IMR-90 (cell line): Measurements from ENCODE around the gene RAB40A. TPM values are rescaled to one million over a fixed set of nuclear protein-coding genes. Genes with fewer than 3 reads are reported as not detected.

Experiments used
- ATAC-seq: fragments of 200-7000 bp; cut with Tn5 transposase; 2 replicates; pipeline ENCODE4 v1.9.1; 2020; ENCODE audit warnings: low read depth, mild to moderate bottlenecking, moderate library complexity
- BruUV-seq: library from RNA; stranded (reverse); fragments of 400-500 nt; replicated peaks from 2 replicates; lab custom pipeline; 2021; lab: Mats Ljungman, UMichigan
- CTCF ChIA-PET: fragments of 300-600 bp; formaldehyde crosslinking; extraction: SDS; loops from one replicate; lab custom pipeline; 2021; ENCODE audit warnings: antibody characterized with exemption; lab: Yijun Ruan, JAX
- POLR2A ChIA-PET: fragments of 300-600 bp; sonication (Branson Sonifier 250); formaldehyde crosslinking; loops from one replicate; lab custom pipeline; 2022; ENCODE audit warnings: antibody characterized with exemption; ENCODE audit not compliant: unreplicated experiment; lab: Charles Lee
- DNase-seq: peaks from one replicate; pipeline ENCODE4 v3.0.0; 2013
- H2AFZ ChIP-seq: replicated peaks from 2 replicates; pipeline ENCODE3; 2013; ENCODE audit warnings: low read length, mild to moderate bottlenecking; ENCODE audit not compliant: poor library complexity
- H2AK5ac ChIP-seq: 2 replicates; pipeline ENCODE4 v1.6.1; 2013; ENCODE audit warnings: low read depth, low read length, inconsistent platforms
- H2AK9ac ChIP-seq: replicated peaks from 2 replicates; pipeline ENCODE3; 2013; ENCODE audit warnings: mild to moderate bottlenecking, low read depth, low read length, moderate library complexity; ENCODE audit not compliant: poor library complexity
- H2BK120ac ChIP-seq: 2 replicates; pipeline ENCODE4 v1.6.1; 2013; ENCODE audit warnings: low read depth, low read length, inconsistent platforms
- H2BK15ac ChIP-seq: 3 replicates; pipeline ENCODE4 v1.6.1; 2013; ENCODE audit warnings: low read depth, low read length, inconsistent platforms
- H2BK20ac ChIP-seq: 2 replicates; pipeline ENCODE4 v1.6.1; 2013; ENCODE audit warnings: low read depth, mild to moderate bottlenecking, inconsistent platforms, low read length, moderate library complexity
- H2BK5ac ChIP-seq: 2 replicates; pipeline ENCODE4 v1.6.1; 2013; ENCODE audit warnings: mild to moderate bottlenecking, low read depth, low read length, inconsistent platforms; ENCODE audit not compliant: poor library complexity, severe bottlenecking
- H3K14ac ChIP-seq: replicated peaks from 2 replicates; pipeline ENCODE4 v1.6.1; 2013; ENCODE audit warnings: low read depth, low read length, inconsistent platforms
- H3K18ac ChIP-seq: 2 replicates; pipeline ENCODE4 v1.6.1; 2013; ENCODE audit warnings: low read depth, low read length, control low read depth
- H3K23ac ChIP-seq: 2 replicates; pipeline ENCODE4 v1.6.1; 2013; ENCODE audit warnings: low read depth, low read length, inconsistent platforms
- H3K27ac ChIP-seq: 2 replicates; pipeline ENCODE4 v1.5.1; 2013; ENCODE audit warnings: mild to moderate bottlenecking, control low read depth, low read length; ENCODE audit not compliant: insufficient read depth
- H3K27me3 ChIP-seq: 2 replicates; pipeline ENCODE4 v1.6.1; 2013; ENCODE audit warnings: low read length; ENCODE audit not compliant: control insufficient read depth, insufficient read depth
- H3K36me3 ChIP-seq: 2 replicates; pipeline ENCODE4 v1.6.1; 2013; ENCODE audit warnings: low read length, mixed read lengths; ENCODE audit not compliant: control insufficient read depth, insufficient read depth
- H3K4ac ChIP-seq: 2 replicates; pipeline ENCODE4 v1.6.1; 2013; ENCODE audit warnings: low read depth, low read length, inconsistent platforms
- H3K4me1 ChIP-seq: 2 replicates; pipeline ENCODE4 v1.6.1; 2013; ENCODE audit warnings: low read length, mixed read lengths; ENCODE audit not compliant: control insufficient read depth, insufficient read depth
- H3K4me2 ChIP-seq: 2 replicates; pipeline ENCODE4 v1.6.1; 2013; ENCODE audit warnings: low read depth, mild to moderate bottlenecking, control low read depth, low read length, moderate library complexity
- H3K4me3 ChIP-seq: 2 replicates; pipeline ENCODE4 v1.5.1; 2013; ENCODE audit warnings: low read depth, mild to moderate bottlenecking, control low read depth, low read length, moderate library complexity; ENCODE audit not compliant: insufficient read depth
- H3K56ac ChIP-seq: 2 replicates; pipeline ENCODE4 v1.6.1; 2013; ENCODE audit warnings: low read length, inconsistent platforms; ENCODE audit not compliant: insufficient read depth; ENCODE audit errors: extremely low read depth
- H3K79me1 ChIP-seq, 2 experiments: 2 replicates each; pipeline ENCODE4 v1.6.1; 2013; ENCODE audit warnings: low read length in 2 of 2, inconsistent platforms in 1 of 2, low read depth in 1 of 2
- H3K9ac ChIP-seq: 2 replicates; pipeline ENCODE4 v1.6.1; 2013; ENCODE audit warnings: low read depth, low read length, control low read depth
- H3K9me1 ChIP-seq: 2 replicates; pipeline ENCODE4 v1.6.1; 2013; ENCODE audit warnings: low read length, inconsistent platforms; ENCODE audit not compliant: insufficient read depth
- H3K9me3 ChIP-seq: 2 replicates; pipeline ENCODE4 v1.6.1; 2013; ENCODE audit warnings: low read length; ENCODE audit not compliant: control insufficient read depth, insufficient read depth
- H4K20me1 ChIP-seq: 2 replicates; pipeline ENCODE4 v1.6.1; 2013; ENCODE audit warnings: low read length, inconsistent platforms; ENCODE audit not compliant: insufficient read depth
- H4K5ac ChIP-seq: 2 replicates; pipeline ENCODE4 v1.6.1; 2013; ENCODE audit warnings: mild to moderate bottlenecking, low read depth, low read length, control low read depth
- H4K8ac ChIP-seq, 2 experiments: 2 replicates each; pipeline ENCODE4 v1.6.1; 2013; ENCODE audit warnings: low read depth in 2 of 2, low read length in 2 of 2, control low read depth in 1 of 2, inconsistent platforms in 1 of 2
- H4K91ac ChIP-seq: 2 replicates; pipeline ENCODE4 v1.6.1; 2013; ENCODE audit warnings: low read depth, low read length, inconsistent platforms; ENCODE audit not compliant: insufficient read depth
- BHLHE40 ChIP-seq: fragments of 150-350 bp; IDR thresholded peaks from 2 replicates; pipeline ENCODE4 v1.6.1; 2016; ENCODE audit warnings: mild to moderate bottlenecking, low read depth, low read length
- CEBPB ChIP-seq: IDR thresholded peaks from 2 replicates; pipeline ENCODE4 v1.6.1; 2012; ENCODE audit warnings: low read depth, low read length, improper control_type of control experiment
- CHD1 ChIP-seq: IDR thresholded peaks from 2 replicates; pipeline ENCODE4 v1.6.1; 2012; ENCODE audit warnings: low read depth, low read length, improper control_type of control experiment
- FOS ChIP-seq: fragments of 150-350 bp; IDR thresholded peaks from 2 replicates; pipeline ENCODE4 v1.6.1; 2016; ENCODE audit warnings: low read depth, low read length
- MAFK ChIP-seq: IDR thresholded peaks from 2 replicates; pipeline ENCODE4 v1.6.1; 2012; ENCODE audit warnings: low read depth, low read length, improper control_type of control experiment
- MAZ ChIP-seq: IDR thresholded peaks from 2 replicates; pipeline ENCODE4 v1.6.1; 2012; ENCODE audit warnings: low read depth, mild to moderate bottlenecking, low read length, improper control_type of control experiment, moderate library complexity, borderline replicate concordance
- MXI1 ChIP-seq: IDR thresholded peaks from 2 replicates; pipeline ENCODE4 v1.6.1; 2012; ENCODE audit warnings: low read depth, mild to moderate bottlenecking, low read length, moderate library complexity, borderline replicate concordance
- NFE2L2 ChIP-seq: fragments of 150-350 bp; IDR thresholded peaks from 2 replicates; pipeline ENCODE4 v1.6.1; 2016; ENCODE audit warnings: low read depth, mild to moderate bottlenecking, low read length
- POLR2A ChIP-seq: IDR thresholded peaks from 2 replicates; pipeline ENCODE4 v1.6.1; 2012; ENCODE audit warnings: mild to moderate bottlenecking, low read depth, low read length
- RAD21 ChIP-seq: IDR thresholded peaks from 2 replicates; pipeline ENCODE4 v1.6.1; 2012; ENCODE audit warnings: low read length, improper control_type of control experiment
- RCOR1 ChIP-seq: IDR thresholded peaks from 2 replicates; pipeline ENCODE4 v1.6.1; 2012; ENCODE audit warnings: mild to moderate bottlenecking, low read length, improper control_type of control experiment; ENCODE audit not compliant: insufficient replicate concordance
- RFX5 ChIP-seq: IDR thresholded peaks from 2 replicates; pipeline ENCODE4 v1.8.0; 2012; ENCODE audit warnings: low read depth, mild to moderate bottlenecking, low read length, moderate library complexity
- SMC3 ChIP-seq: fragments of 150-350 bp; IDR thresholded peaks from 2 replicates; pipeline ENCODE4 v1.6.1; 2016; ENCODE audit warnings: low read depth, mild to moderate bottlenecking, antibody characterized with exemption, low read length, moderate library complexity
- USF2 ChIP-seq: fragments of 150-350 bp; IDR thresholded peaks from 2 replicates; pipeline ENCODE4 v1.6.1; 2017; ENCODE audit warnings: mild to moderate bottlenecking, antibody characterized with exemption, low read length, low read depth
- dilution Hi-C: fragments of 300-500 bp; cut with HindIII; formaldehyde crosslinking; loops from one replicate; pipeline ENCODE4 v1.14.3; 2018; ENCODE audit warnings: low sequenced_read_pairs; ENCODE audit not compliant: unreplicated experiment
- in situ Hi-C: fragments of 300-500 bp; cut with MboI; formaldehyde crosslinking; loops from 3 replicates; pipeline ENCODE4 v1.14.3; 2019; ENCODE audit warnings: low sequenced_read_pairs, inconsistent platforms, mixed read lengths
- intact Hi-C: fragments of 100-400 bp; cut with micrococcal nuclease; formaldehyde crosslinking; loops from 2 replicates; pipeline ENCODE4 v1.10.0; 2022
- polyA plus RNA-seq, 3 experiments: library from polyadenylated mRNA; depleted of rRNA; stranded (reverse); fragments of >200 nt; gene quantifications; 2 replicates each; pipeline ENCODE4 v1.2.3, GENCODE V29; 2012; ENCODE audit warnings: low replicate concordance in 1 of 3
- total RNA-seq: library from RNA; depleted of rRNA; stranded (reverse); fragments of >200 nt; gene quantifications from 2 replicates; pipeline ENCODE4 v1.2.3, GENCODE V29; 2012
- TF ChIP-seq, protein P1 (sequence below): conservative IDR thresholded peaks from 2 replicates; pipeline ENCODE4 v1.5.1; 2012; ENCODE audit warnings: mild to moderate bottlenecking, low read depth, low read length, improper control_type of control experiment
- TF ChIP-seq, protein P2 (sequence below): fragments of 150-350 bp; IDR thresholded peaks from 2 replicates; pipeline ENCODE4 v1.6.1; 2016; ENCODE audit warnings: low read depth, mild to moderate bottlenecking, low read length, moderate library complexity, borderline replicate concordance

RAB40A gene
- total and polyA plus RNA-seq, 2 of the 4 experiments (the other 2 are of a cell fraction): under 0.01 to 0.26 TPM

GRCh38 chrX:103536071-103536470, 16.8 kb upstream of the RAB40A start:
- no peak overlapping the region for H4K8ac ChIP-seq
- no peaks in the 10 kb centered on the region for H4K20me1 ChIP-seq
- no peak for ATAC-seq
- H3K27ac ChIP-seq: no peak overlapping the region
- no peak overlapping the region for H3K4ac ChIP-seq
- no peak for DNase-seq
- no peak overlapping the region for H2BK20ac ChIP-seq
- H2BK15ac ChIP-seq: no peak overlapping the region
- no peak overlapping the region for H2BK5ac ChIP-seq
- ChIA-PET POLR2A (no interaction called here), CTCF (interaction anchor here (1.2 kb wide), 1 partner anchor 15 kb away, joined by 3 read pairs; no protein-coding TSS in a partner anchor)
- no peak overlapping the region for H2AFZ ChIP-seq
- no peaks in the 10 kb centered on the region for H3K79me1 ChIP-seq
- dilution Hi-C loops: no loop called here
- H3K9me1 ChIP-seq: no peaks in the 10 kb centered on the region
- H3K9ac ChIP-seq: no peak overlapping the region
- no peak overlapping the region for H3K4me2 ChIP-seq
- no peak overlapping the region for H3K56ac ChIP-seq
- in situ Hi-C loops: loop anchor here (5.0 to 25.0 kb wide), 3 partner anchors 139 to 601 kb away; no protein-coding TSS in a partner anchor
- no peak overlapping the region; the same call in 1 of the 2 replicates for H3K18ac ChIP-seq
- H3K4me3 ChIP-seq: no peak overlapping the region
- H3K9me3 ChIP-seq: no peaks in the 10 kb centered on the region
- no peak overlapping the region for H3K14ac ChIP-seq
- peaks cover 2% of the 10 kb centered on the region; the same call in 1 of the 2 replicates for H3K27me3 ChIP-seq
- H2AK9ac ChIP-seq: no peak overlapping the region
- H3K4me1 ChIP-seq: peaks cover 2% of the 10 kb centered on the region
- H3K23ac ChIP-seq: no peak overlapping the region
- H2AK5ac ChIP-seq: no peak overlapping the region
- TF ChIP-seq RCOR1: no peak
- no peak for TF ChIP-seq RFX5
- no peak for TF ChIP-seq CHD1
- no peak for TF ChIP-seq MXI1
- no peak for TF ChIP-seq MAZ
- TF ChIP-seq FOS: no peak
- TF ChIP-seq SMC3: no peak
- no peak for TF ChIP-seq NFE2L2
- TF ChIP-seq MAFK: no peak
- no peak for TF ChIP-seq CEBPB
- TF ChIP-seq POLR2A: no peak
- TF ChIP-seq, protein P1, sequence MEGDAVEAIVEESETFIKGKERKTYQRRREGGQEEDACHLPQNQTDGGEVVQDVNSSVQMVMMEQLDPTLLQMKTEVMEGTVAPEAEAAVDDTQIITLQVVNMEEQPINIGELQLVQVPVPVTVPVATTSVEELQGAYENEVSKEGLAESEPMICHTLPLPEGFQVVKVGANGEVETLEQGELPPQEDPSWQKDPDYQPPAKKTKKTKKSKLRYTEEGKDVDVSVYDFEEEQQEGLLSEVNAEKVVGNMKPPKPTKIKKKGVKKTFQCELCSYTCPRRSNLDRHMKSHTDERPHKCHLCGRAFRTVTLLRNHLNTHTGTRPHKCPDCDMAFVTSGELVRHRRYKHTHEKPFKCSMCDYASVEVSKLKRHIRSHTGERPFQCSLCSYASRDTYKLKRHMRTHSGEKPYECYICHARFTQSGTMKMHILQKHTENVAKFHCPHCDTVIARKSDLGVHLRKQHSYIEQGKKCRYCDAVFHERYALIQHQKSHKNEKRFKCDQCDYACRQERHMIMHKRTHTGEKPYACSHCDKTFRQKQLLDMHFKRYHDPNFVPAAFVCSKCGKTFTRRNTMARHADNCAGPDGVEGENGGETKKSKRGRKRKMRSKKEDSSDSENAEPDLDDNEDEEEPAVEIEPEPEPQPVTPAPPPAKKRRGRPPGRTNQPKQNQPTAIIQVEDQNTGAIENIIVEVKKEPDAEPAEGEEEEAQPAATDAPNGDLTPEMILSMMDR: no peak
- TF ChIP-seq, protein P2, sequence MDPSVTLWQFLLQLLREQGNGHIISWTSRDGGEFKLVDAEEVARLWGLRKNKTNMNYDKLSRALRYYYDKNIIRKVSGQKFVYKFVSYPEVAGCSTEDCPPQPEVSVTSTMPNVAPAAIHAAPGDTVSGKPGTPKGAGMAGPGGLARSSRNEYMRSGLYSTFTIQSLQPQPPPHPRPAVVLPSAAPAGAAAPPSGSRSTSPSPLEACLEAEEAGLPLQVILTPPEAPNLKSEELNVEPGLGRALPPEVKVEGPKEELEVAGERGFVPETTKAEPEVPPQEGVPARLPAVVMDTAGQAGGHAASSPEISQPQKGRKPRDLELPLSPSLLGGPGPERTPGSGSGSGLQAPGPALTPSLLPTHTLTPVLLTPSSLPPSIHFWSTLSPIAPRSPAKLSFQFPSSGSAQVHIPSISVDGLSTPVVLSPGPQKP: no peak
- TF ChIP-seq BHLHE40: no peak
- no peak for TF ChIP-seq USF2
- TF ChIP-seq RAD21: no peak
- BruUV-seq: no TSS peak
- intact Hi-C loops: loop anchor here (5.0 kb wide), 1 partner anchor 96 kb away; no protein-coding TSS in a partner anchor
- H4K5ac ChIP-seq: no peak overlapping the region
- H3K36me3 ChIP-seq: no peaks in the 10 kb centered on the region
- H2BK120ac ChIP-seq: no peak overlapping the region
- no peak overlapping the region for H4K91ac ChIP-seq
